T-cell (primary cell): ENCODE measurements around the gene SANBR. TPM values are rescaled to one million over a fixed set of nuclear protein-coding genes. Genes with fewer than 3 reads are reported as not detected.

Source experiments
- ATAC-seq, 4 experiments: fragments of 200-7000 bp in 3 of 4; fragments of 150-1000 bp in 1 of 4; cut with Tn5 transposase; replicated peaks in 1 of 4; 1 replicate in 3 of 4; 2 replicates in 1 of 4; pipeline ENCODE4 v1.10.0; 2021; ENCODE audit warnings: moderate library complexity in 3 of 4, mild to moderate bottlenecking in 2 of 4, moderate number of reproducible peaks in 1 of 4
- CTCF ChIA-PET, 2 donors: fragments of 300-600 bp; sonication (Branson Sonifier 250); formaldehyde crosslinking; loops; one replicate each; lab custom pipeline; 2022; ENCODE audit warnings: antibody characterized with exemption in 2 of 2; lab: Charles Lee
- POLR2A ChIA-PET, 2 donors: fragments of 300-600 bp; sonication (Branson Sonifier 250); formaldehyde crosslinking; loops; one replicate each; lab custom pipeline; 2022; ENCODE audit warnings: antibody characterized with exemption in 2 of 2; lab: Charles Lee
- DNase-seq, 35 experiments: peaks; one replicate each; pipeline versions ENCODE4 v3.0.0 to v3.0.0-alpha.2; 2013 to 2023
- H3K27ac ChIP-seq: one replicate; pipeline ENCODE4 v1.5.1; 2013; ENCODE audit warnings: low read length
- H3K27me3 ChIP-seq, 2 experiments: replicated peaks in 1 of 2; 1 replicate in 1 of 2; 2 replicates in 1 of 2; pipeline versions ENCODE4 v1.6.1 to v1.7.0; 2013; ENCODE audit warnings: low read length in 1 of 2, mixed read lengths in 1 of 2; ENCODE audit not compliant: control insufficient read depth in 2 of 2, insufficient read depth in 2 of 2; ENCODE audit errors: extremely low read depth in 1 of 2
- H3K36me3 ChIP-seq, 2 donors: 1 replicate in 1 of 2; 2 replicates in 1 of 2; pipeline versions ENCODE4 v1.6.1 to v1.7.0; 2013; ENCODE audit warnings: low read length in 1 of 2; ENCODE audit not compliant: control insufficient read depth in 2 of 2, insufficient read depth in 1 of 2; ENCODE audit errors: extremely low read depth in 1 of 2
- H3K4me1 ChIP-seq, 2 experiments: 1 replicate in 1 of 2; 2 replicates in 1 of 2; pipeline versions ENCODE4 v1.6.1 to v1.7.0; 2013; ENCODE audit warnings: low read length in 2 of 2, mixed read lengths in 1 of 2; ENCODE audit not compliant: insufficient read depth in 2 of 2, control insufficient read depth in 1 of 2; ENCODE audit errors: extremely low read depth in 1 of 2
- H3K4me3 ChIP-seq, 2 donors: 1 replicate in 1 of 2; 2 replicates in 1 of 2; pipeline versions ENCODE4 v1.5.1 to v1.7.0; 2013; ENCODE audit warnings: mild to moderate bottlenecking in 2 of 2, low read length in 1 of 2, moderate library complexity in 1 of 2; ENCODE audit not compliant: control insufficient read depth in 1 of 2; ENCODE audit errors: extremely low read depth in 1 of 2
- H3K9me3 ChIP-seq: 2 replicates; pipeline ENCODE4 v1.7.0; 2013
- H3K27ac Mint-ChIP-seq, 2 donors: one replicate each; pipeline ENCODE4 v1.8.0; 2020 to 2021; ENCODE audit warnings: mild to moderate bottlenecking in 2 of 2, mixed read lengths in 2 of 2
- H3K27me3 Mint-ChIP-seq, 2 donors: one replicate each; pipeline ENCODE4 v1.8.0; 2021 to 2022; ENCODE audit warnings: mixed read lengths in 2 of 2
- H3K36me3 Mint-ChIP-seq: one replicate; pipeline ENCODE4 v1.8.0; 2021; ENCODE audit warnings: mixed read lengths
- H3K4me1 Mint-ChIP-seq, 3 donors: one replicate each; pipeline ENCODE4 v1.8.0; 2020 to 2022; ENCODE audit warnings: mixed read lengths in 3 of 3, mild to moderate bottlenecking in 1 of 3
- H3K4me3 Mint-ChIP-seq, 3 donors: one replicate each; pipeline ENCODE4 v1.8.0; 2020 to 2022; ENCODE audit warnings: mild to moderate bottlenecking in 3 of 3, mixed read lengths in 3 of 3, moderate library complexity in 3 of 3
- H3K9me3 Mint-ChIP-seq, 3 donors: one replicate each; pipeline ENCODE4 v1.8.0; 2020 to 2022; ENCODE audit warnings: mixed read lengths in 3 of 3
- WGBS: methylation state at CpG from one replicate; pipeline ENCODE4 v1.1.5; 2013; ENCODE audit warnings: missing lambda C conversion rate; ENCODE audit not compliant: insufficient coverage; 5-methylcytosine and 5-hydroxymethylcytosine counted together
- total RNA-seq, 35 experiments: library from RNA in 6 of 35; stranded (reverse) in 6 of 35; fragments of 120-200 nt in 1 of 35; gene quantifications; one replicate each; pipeline versions ENCODE4 v1.2.1 to v1.2.4 and lab custom pipeline; 2013 to 2026

Gene SANBR
- total RNA-seq, 5 donors from 2014 or later (not counting 1 experiment from before 2014, with no cell fraction given), result 2.8 to 6.2 (median 3.9) TPM

DNA sequence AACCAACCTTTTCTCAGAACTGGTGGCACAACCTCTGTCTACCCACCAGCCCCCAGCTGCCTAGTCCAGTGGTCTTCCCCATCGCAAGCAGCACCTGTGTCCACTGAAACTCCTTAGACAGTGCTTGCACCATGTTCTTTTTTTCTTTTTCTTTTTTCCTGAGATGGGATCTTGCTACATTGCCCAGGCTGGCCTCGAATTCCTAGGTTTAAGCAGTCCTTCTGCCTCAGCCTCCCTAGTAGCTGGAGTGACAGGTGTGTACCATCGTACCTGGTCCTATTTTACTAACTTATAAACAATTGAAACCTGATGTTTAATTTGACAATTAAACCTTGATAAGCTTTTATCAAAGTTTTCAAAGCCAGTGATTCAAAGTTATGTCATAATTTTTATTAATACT lies 30.8 kb downstream of the SANBR start:
- Mint-ChIP-seq H3K4me3 (no peak overlapping the region), H3K9me3 (no peaks in the 10 kb centered on the region), H3K27me3 (no peaks in the 10 kb centered on the region), H3K4me1 (peaks cover 0 to 2% (median 0%) of the 10 kb centered on the region in 3 donors), H3K36me3 (peaks cover 4% of the 10 kb centered on the region), H3K27ac (no peak overlapping the region)
- DNase-seq, result no peak
- ATAC-seq, result no peak
- no peaks in the 10 kb centered on the region for H3K36me3 ChIP-seq
- no peaks in the 10 kb centered on the region for H3K9me3 ChIP-seq
- no peaks in the 10 kb centered on the region for H3K4me1 ChIP-seq
- POLR2A ChIA-PET, result no interaction called here
- WGBS, result 100% methylated on average over 1 of the region's 3 CpGs
- no peaks in the 10 kb centered on the region for H3K27me3 ChIP-seq
- no peak overlapping the region for H3K4me3 ChIP-seq
- no peak overlapping the region for H3K27ac ChIP-seq
- CTCF ChIA-PET, result interaction anchor here in 1 of 2 donors (0.6 kb wide), 1 partner anchor 16 kb away, joined by 3 read pairs; no protein-coding TSS in a partner anchor

DNA sequence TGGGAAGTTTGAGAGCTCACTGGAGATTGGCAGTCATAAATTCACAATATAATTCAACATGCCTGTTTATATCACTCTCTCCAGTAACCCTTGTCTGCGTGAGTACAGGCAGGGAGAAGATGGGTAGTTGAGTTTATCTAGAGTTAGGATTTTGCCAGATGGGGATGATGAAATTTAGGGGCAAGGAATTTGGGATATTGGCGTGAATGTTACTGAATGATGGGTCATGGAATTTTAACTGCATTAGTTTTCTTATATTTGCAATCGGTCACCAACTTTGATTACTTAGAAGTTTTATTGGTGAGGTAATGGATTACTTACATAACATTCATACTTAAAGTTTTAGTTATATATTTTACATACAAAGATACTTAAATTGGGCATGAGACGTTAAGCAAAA lies 35.1 kb downstream of the SANBR start:
- no peaks in the 10 kb centered on the region for H3K4me1 ChIP-seq
- H3K36me3 ChIP-seq, result no peaks in the 10 kb centered on the region
- no peaks in the 10 kb centered on the region for H3K27me3 ChIP-seq
- no peak overlapping the region for H3K27ac ChIP-seq
- H3K4me3 Mint-ChIP-seq, result no peak overlapping the region
- no peak overlapping the region for H3K27ac Mint-ChIP-seq
- peaks cover 0 to 2% (median 0%) of the 10 kb centered on the region in 3 donors for H3K4me1 Mint-ChIP-seq
- no peak overlapping the region for H3K4me3 ChIP-seq
- no peaks in the 10 kb centered on the region for H3K9me3 ChIP-seq
- WGBS, result no CpG with 5 or more reads among the region's 4 CpGs
- ChIA-PET POLR2A (no interaction called here), CTCF (no interaction called here)
- no peak for ATAC-seq
- no peaks in the 10 kb centered on the region for H3K9me3 Mint-ChIP-seq
- H3K27me3 Mint-ChIP-seq, result no peaks in the 10 kb centered on the region
- DNase-seq, result no peak
- H3K36me3 Mint-ChIP-seq, result peaks cover 12% of the 10 kb centered on the region

DNA sequence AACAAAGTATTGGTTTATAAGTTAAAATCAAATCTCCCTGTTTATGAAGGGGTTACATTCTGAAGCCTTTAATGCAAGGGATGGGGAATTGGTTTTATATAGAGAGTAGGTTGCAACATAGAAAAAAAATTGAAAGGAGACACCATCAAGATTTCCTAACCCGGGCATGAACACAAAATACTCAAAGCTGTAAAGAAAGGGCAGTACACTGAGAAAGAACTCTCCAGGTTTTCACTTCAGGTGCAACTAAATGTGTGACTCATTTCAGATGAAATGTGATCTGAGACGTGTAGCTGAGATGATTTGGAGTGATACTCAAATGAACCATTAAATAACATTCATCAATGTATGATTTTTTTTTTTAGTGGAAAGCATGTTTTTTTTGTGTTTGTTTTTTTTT lies 43.6 kb downstream of the SANBR start:
- ChIA-PET CTCF (no interaction called here), POLR2A (no interaction called here)
- no peaks in the 10 kb centered on the region for H3K4me1 ChIP-seq
- no peaks in the 10 kb centered on the region for H3K4me1 Mint-ChIP-seq
- H3K27ac ChIP-seq, result no peak overlapping the region
- H3K4me3 ChIP-seq, result no peak overlapping the region
- WGBS, result no CpG with 5 or more reads among the region's 2 CpGs
- H3K27me3 Mint-ChIP-seq, result no peaks in the 10 kb centered on the region
- peaks cover 19% of the 10 kb centered on the region for H3K36me3 Mint-ChIP-seq
- no peaks in the 10 kb centered on the region for H3K27me3 ChIP-seq
- no peaks in the 10 kb centered on the region for H3K9me3 ChIP-seq
- DNase-seq, result no peak
- no peak overlapping the region for H3K27ac Mint-ChIP-seq
- ATAC-seq, result no peak
- no peaks in the 10 kb centered on the region for H3K36me3 ChIP-seq
- no peak overlapping the region for H3K4me3 Mint-ChIP-seq
- peaks cover 0 to 7% (median 3%) of the 10 kb centered on the region in 3 donors for H3K9me3 Mint-ChIP-seq

DNA sequence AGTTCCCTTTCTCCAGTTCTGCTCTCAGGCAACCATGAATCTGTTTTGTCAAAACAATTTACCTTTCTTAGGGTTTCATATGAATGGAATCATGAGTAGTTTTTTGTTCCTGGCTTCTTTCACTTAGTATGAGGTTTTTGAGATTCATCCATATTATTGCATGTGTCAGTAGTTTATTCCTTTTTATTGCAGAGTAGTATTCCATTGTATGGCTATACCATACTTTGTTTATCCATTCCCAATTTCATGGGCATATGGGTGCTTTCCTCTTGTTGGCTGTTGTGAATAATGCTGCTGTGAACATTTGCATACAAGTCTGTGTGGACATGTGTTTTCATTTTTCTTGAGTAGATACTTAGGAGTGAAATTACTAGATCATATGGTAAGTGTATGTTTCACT lies 46.0 kb downstream of the SANBR start:
- POLR2A ChIA-PET, result no interaction called here

GRCh38 chr2:61114147-61114546 lies 48.5 kb downstream of the SANBR start:
- Histone ChIP-seq H3K9me3 (no peaks in the 10 kb centered on the region), H3K27ac (no peak overlapping the region), H3K4me3 (no peak overlapping the region), H3K36me3 (no peaks in the 10 kb centered on the region), H3K4me1 (no peaks in the 10 kb centered on the region), H3K27me3 (no peaks in the 10 kb centered on the region)
- no peak overlapping the region for H3K27ac Mint-ChIP-seq
- no peaks in the 10 kb centered on the region for H3K4me1 Mint-ChIP-seq
- H3K9me3 Mint-ChIP-seq, result peaks cover 0 to 7% (median 3%) of the 10 kb centered on the region in 3 donors
- ATAC-seq (no peak), DNase-seq (no peak)
- ChIA-PET CTCF (no interaction called here), POLR2A (no interaction called here)
- peaks cover 31% of the 10 kb centered on the region for H3K36me3 Mint-ChIP-seq
- 83% methylated on average over 3 of the region's 6 CpGs for WGBS
- no peaks in the 10 kb centered on the region for H3K27me3 Mint-ChIP-seq
- no peak overlapping the region for H3K4me3 Mint-ChIP-seq

More for the DNA sequence above, 46.0 kb downstream of the SANBR start:
- no peak overlapping the region for H3K27ac Mint-ChIP-seq
- no peaks in the 10 kb centered on the region for H3K27me3 Mint-ChIP-seq
- H3K4me3 ChIP-seq, result no peak overlapping the region
- peaks cover 24% of the 10 kb centered on the region for H3K36me3 Mint-ChIP-seq
- no peak overlapping the region for H3K27ac ChIP-seq
- DNase-seq, result no peak
- H3K36me3 ChIP-seq, result no peaks in the 10 kb centered on the region
- peaks cover 0 to 7% (median 3%) of the 10 kb centered on the region in 3 donors for H3K9me3 Mint-ChIP-seq
- H3K27me3 ChIP-seq, result no peaks in the 10 kb centered on the region
- no peaks in the 10 kb centered on the region for H3K9me3 ChIP-seq
- CTCF ChIA-PET, result no interaction called here
- H3K4me1 Mint-ChIP-seq, result no peaks in the 10 kb centered on the region
- no peaks in the 10 kb centered on the region for H3K4me1 ChIP-seq
- no peak for ATAC-seq
- H3K4me3 Mint-ChIP-seq, result no peak overlapping the region

Other genes with a start within 250 kb of the SANBR start
- gene REL, start 184.3 kb upstream of the SANBR start, total RNA-seq, result 10 to 100 TPM; 19.9 to 69.9 (median 25.1) TPM
- 10 to 100 TPM; 12.6 to 22.8 (median 20.4) TPM for gene PEX13, start 48.2 kb upstream of the SANBR start, total RNA-seq
- gene PUS10, start 47.6 kb upstream of the SANBR start, total RNA-seq, result 1 to 10 TPM; 5.2 to 6.4 (median 5.6) TPM
- gene C2orf74, start 96.3 kb downstream of the SANBR start, total RNA-seq, result 10 to 100 TPM in 3 of 5 donors, 1 to 10 TPM in 2; 5.2 to 18.8 (median 12.0) TPM